ENCODE results near the gene IGF2BP3.

Gene IGF2BP3

GRCh38 chr7:23467291-23467805 lies 2.9 kb downstream of the IGF2BP3 start:
- peaks cover 84% of the 10 kb centered on the region for H3K27me3 ChIP-seq
- no peak for TF ChIP-seq Cebpa-rat (IDR thresholded peaks at IDR 0.05)
- peaks cover 69% of the 10 kb centered on the region for H4K20me1 ChIP-seq
- H3K4me3 ChIP-seq = no peak overlapping the region
- H3K27ac ChIP-seq = no peak overlapping the region
- H3K36me3 ChIP-seq = no peaks in the 10 kb centered on the region
- no peak overlapping the region for H3K9ac ChIP-seq
- no peaks in the 10 kb centered on the region for H3K9me3 ChIP-seq
- peaks cover 36% of the 10 kb centered on the region for H3K4me1 ChIP-seq
- H3K4me2 ChIP-seq = no peak overlapping the region

GRCh38 chr7:23462846-23463245 lies 7.4 kb downstream of the IGF2BP3 start:
- Histone ChIP-seq H3K4me1 (peaks cover 20% of the 10 kb centered on the region), H4K20me1 (peaks cover 25% of the 10 kb centered on the region), H3K4me2 (peak overlapping the region; percentile 73), H3K9me3 (no peaks in the 10 kb centered on the region), H3K27ac (no peak overlapping the region), H3K36me3 (no peaks in the 10 kb centered on the region), H3K27me3 (peaks cover 39% of the 10 kb centered on the region), H3K4me3 (no peak overlapping the region), H3K9ac (no peak overlapping the region)
- TF ChIP-seq Cebpa-rat (IDR thresholded peaks at IDR 0.05) = no peak

GRCh38 chr7:23458044-23458443 lies 12.2 kb downstream of the IGF2BP3 start:
- Histone ChIP-seq H3K4me3 (no peak overlapping the region), H3K36me3 (no peaks in the 10 kb centered on the region), H4K20me1 (no peaks in the 10 kb centered on the region), H3K4me1 (peaks cover 10% of the 10 kb centered on the region), H3K27ac (no peak overlapping the region), H3K9ac (no peak overlapping the region), H3K9me3 (no peaks in the 10 kb centered on the region), H3K27me3 (no peaks in the 10 kb centered on the region), H3K4me2 (no peak overlapping the region)
- no peak for TF ChIP-seq Cebpa-rat (IDR thresholded peaks at IDR 0.05)

GRCh38 chr7:23456093-23456492 lies 14.2 kb downstream of the IGF2BP3 start:
- H3K36me3 ChIP-seq = no peaks in the 10 kb centered on the region
- no peak overlapping the region for H3K27ac ChIP-seq
- no peak overlapping the region for H3K4me3 ChIP-seq
- H3K9me3 ChIP-seq = no peaks in the 10 kb centered on the region
- H3K9ac ChIP-seq = no peak overlapping the region
- no peaks in the 10 kb centered on the region for H3K27me3 ChIP-seq
- no peak for TF ChIP-seq Cebpa-rat (IDR thresholded peaks at IDR 0.05)
- H4K20me1 ChIP-seq = no peaks in the 10 kb centered on the region
- H3K4me1 ChIP-seq = no peaks in the 10 kb centered on the region
- H3K4me2 ChIP-seq = no peak overlapping the region

GRCh38 chr7:23454881-23455526 lies 15.3 kb downstream of the IGF2BP3 start:
- H3K9me3 ChIP-seq = no peaks in the 10 kb centered on the region
- no peaks in the 10 kb centered on the region for H3K27me3 ChIP-seq
- no peak overlapping the region for H3K4me3 ChIP-seq
- no peak overlapping the region for H3K27ac ChIP-seq
- no peak overlapping the region for H3K9ac ChIP-seq
- no peaks in the 10 kb centered on the region for H3K4me1 ChIP-seq
- no peak overlapping the region for H3K4me2 ChIP-seq
- no peak for TF ChIP-seq Cebpa-rat (IDR thresholded peaks at IDR 0.05)
- H4K20me1 ChIP-seq = no peaks in the 10 kb centered on the region
- H3K36me3 ChIP-seq = no peaks in the 10 kb centered on the region

- Histone ChIP-seq H3K27ac (no peak overlapping the region), H3K9me3 (no peaks in the 10 kb centered on the region), H3K9ac (no peak overlapping the region), H3K4me3 (no peak overlapping the region), H3K36me3 (no peaks in the 10 kb centered on the region), H3K27me3 (no peaks in the 10 kb centered on the region), H3K4me1 (no peaks in the 10 kb centered on the region), H3K4me2 (no peak overlapping the region), H4K20me1 (no peaks in the 10 kb centered on the region)
- TF ChIP-seq Cebpa-rat (IDR thresholded peaks at IDR 0.05) = no peak
Observed at GRCh38 chr7:23450518-23450917, 19.8 kb downstream of the IGF2BP3 start.

GRCh38 chr7:23449941-23450340 lies 20.4 kb downstream of the IGF2BP3 start:
- H4K20me1 ChIP-seq = no peaks in the 10 kb centered on the region
- H3K27me3 ChIP-seq = no peaks in the 10 kb centered on the region
- H3K9me3 ChIP-seq = no peaks in the 10 kb centered on the region
- H3K36me3 ChIP-seq = no peaks in the 10 kb centered on the region
- no peak overlapping the region for H3K9ac ChIP-seq
- H3K4me2 ChIP-seq = no peak overlapping the region
- H3K4me3 ChIP-seq = no peak overlapping the region
- no peak for TF ChIP-seq Cebpa-rat (IDR thresholded peaks at IDR 0.05)
- no peak overlapping the region for H3K27ac ChIP-seq
- no peaks in the 10 kb centered on the region for H3K4me1 ChIP-seq

- no peaks in the 10 kb centered on the region for H3K4me1 ChIP-seq
- no peaks in the 10 kb centered on the region for H3K9me3 ChIP-seq
- H4K20me1 ChIP-seq = no peaks in the 10 kb centered on the region
- H3K27me3 ChIP-seq = no peaks in the 10 kb centered on the region
- H3K9ac ChIP-seq = no peak overlapping the region
- H3K27ac ChIP-seq = no peak overlapping the region
- no peak overlapping the region for H3K4me2 ChIP-seq
- TF ChIP-seq Cebpa-rat (IDR thresholded peaks at IDR 0.05) = no peak
- no peaks in the 10 kb centered on the region for H3K36me3 ChIP-seq
- no peak overlapping the region for H3K4me3 ChIP-seq
Observed at GRCh38 chr7:23445326-23445725, 25.0 kb downstream of the IGF2BP3 start.

GRCh38 chr7:23443974-23444373 lies 26.3 kb downstream of the IGF2BP3 start:
- H4K20me1 ChIP-seq = no peaks in the 10 kb centered on the region
- no peaks in the 10 kb centered on the region for H3K27me3 ChIP-seq
- H3K4me3 ChIP-seq = no peak overlapping the region
- H3K9ac ChIP-seq = no peak overlapping the region
- no peaks in the 10 kb centered on the region for H3K9me3 ChIP-seq
- no peaks in the 10 kb centered on the region for H3K4me1 ChIP-seq
- H3K4me2 ChIP-seq = no peak overlapping the region
- no peak overlapping the region for H3K27ac ChIP-seq
- H3K36me3 ChIP-seq = no peaks in the 10 kb centered on the region
- no peak for TF ChIP-seq Cebpa-rat (IDR thresholded peaks at IDR 0.05)

- Histone ChIP-seq H4K20me1 (no peaks in the 10 kb centered on the region), H3K4me2 (no peak overlapping the region), H3K36me3 (no peaks in the 10 kb centered on the region), H3K9ac (no peak overlapping the region), H3K9me3 (no peaks in the 10 kb centered on the region), H3K27ac (no peak overlapping the region), H3K4me3 (no peak overlapping the region), H3K4me1 (no peaks in the 10 kb centered on the region), H3K27me3 (no peaks in the 10 kb centered on the region)
- no peak for TF ChIP-seq Cebpa-rat (IDR thresholded peaks at IDR 0.05)
Observed at GRCh38 chr7:23438171-23438570, 32.1 kb downstream of the IGF2BP3 start.
